ENCODE data around the gene JOSD1.

The JOSD1 gene

GRCh38 chr22:38737302-38738060 lies 36.7 kb upstream of the JOSD1 start:
- no peak overlapping the region for H3K4me3 ChIP-seq (ENCODE audit: low read depth, low read length)
- TF ChIP-seq CTCF (IDR thresholded peaks at IDR 0.05; ENCODE audit: borderline replicate concordance, insufficient read depth, low read depth, low read length) = no peak

- no peak overlapping the region for H3K4me3 ChIP-seq (ENCODE audit: low read depth, low read length)
- no peak for TF ChIP-seq CTCF (IDR thresholded peaks at IDR 0.05; ENCODE audit: borderline replicate concordance, insufficient read depth, low read depth, low read length)
Measured at GRCh38 chr22:38736257-38736570, 35.5 kb upstream of the JOSD1 start.

GRCh38 chr22:38735465-38736256 lies 34.9 kb upstream of the JOSD1 start:
- H3K4me3 ChIP-seq (ENCODE audit: low read depth, low read length) = no peak overlapping the region
- no peak for TF ChIP-seq CTCF (IDR thresholded peaks at IDR 0.05; ENCODE audit: borderline replicate concordance, insufficient read depth, low read depth, low read length)

- TF ChIP-seq CTCF (IDR thresholded peaks at IDR 0.05; ENCODE audit: borderline replicate concordance, insufficient read depth, low read depth, low read length) = no peak
- H3K4me3 ChIP-seq (ENCODE audit: low read depth, low read length) = no peak overlapping the region
Measured at GRCh38 chr22:38735126-38735464, 34.4 kb upstream of the JOSD1 start.

GRCh38 chr22:38734421-38735100 lies 33.8 kb upstream of the JOSD1 start:
- TF ChIP-seq CTCF (IDR thresholded peaks at IDR 0.05; ENCODE audit: borderline replicate concordance, insufficient read depth, low read depth, low read length) = no peak
- no peak overlapping the region for H3K4me3 ChIP-seq (ENCODE audit: low read depth, low read length)

GRCh38 chr22:38733724-38734381 lies 33.1 kb upstream of the JOSD1 start:
- no peak for TF ChIP-seq CTCF (IDR thresholded peaks at IDR 0.05; ENCODE audit: borderline replicate concordance, insufficient read depth, low read depth, low read length)
- no peak overlapping the region for H3K4me3 ChIP-seq (ENCODE audit: low read depth, low read length)

Measured in GM12875 (cell line).